NCI-H146 (cell line): ENCODE measurements around the gene SP1.
"Not testable (repeated sequence)": the region's sequence is repeated elsewhere in the genome, so short reads cannot be mapped to it uniquely, and the experiment has no call there.

Experiments
- DNase-seq: peaks from one replicate; lab custom pipeline; 2025; lab: John Stamatoyannopoulos, UW

The SP1 gene

DNA sequence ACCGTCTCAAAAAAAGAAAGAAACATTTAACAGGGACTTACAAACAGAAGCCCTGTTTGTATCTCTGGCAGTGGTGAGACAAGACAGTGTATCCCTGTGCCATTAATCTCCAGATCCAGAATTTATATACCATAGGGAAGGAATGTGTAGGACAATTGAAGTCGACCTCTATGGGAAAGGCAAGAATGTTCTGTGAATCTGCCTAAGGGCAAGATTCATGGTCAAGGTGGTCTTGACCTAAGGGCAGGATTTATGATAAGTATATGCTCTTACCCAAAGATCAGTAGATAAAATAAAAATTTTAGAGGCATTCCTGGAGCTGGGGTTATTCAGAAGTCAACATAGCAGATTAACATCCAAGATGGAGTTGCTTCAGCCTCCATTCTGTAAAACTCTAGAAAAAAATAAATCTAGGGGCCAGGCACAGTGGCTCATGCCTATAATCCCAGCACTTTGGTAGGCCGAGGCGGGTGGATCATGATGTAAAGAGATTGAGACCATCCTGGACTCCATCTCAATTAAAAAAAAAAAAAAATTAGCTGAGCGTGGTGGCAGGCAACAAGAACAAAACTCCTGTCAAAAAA is 21.0 kb upstream of the SP1 start:
- DNase-seq, result no peak

DNA sequence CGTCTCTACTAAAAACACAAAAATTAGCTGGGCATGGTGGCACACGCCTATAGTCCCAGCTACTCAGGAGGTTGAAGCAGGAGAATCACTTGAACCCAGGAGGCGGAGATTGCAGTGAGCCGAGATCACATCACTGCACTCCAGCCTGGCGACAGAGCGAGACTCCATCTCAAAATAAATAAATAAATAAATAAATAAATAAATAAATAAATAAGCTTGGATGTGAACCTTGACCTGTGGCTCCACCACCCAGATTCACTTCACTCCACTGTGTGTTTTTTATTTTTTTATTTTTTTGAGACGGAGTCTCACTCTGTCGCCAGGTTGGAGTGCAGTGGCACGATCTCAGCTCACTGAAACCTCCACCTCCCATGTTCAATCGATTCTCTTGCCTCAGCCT is 18.3 kb upstream of the SP1 start:
- not testable (repeated sequence) for DNase-seq

DNA sequence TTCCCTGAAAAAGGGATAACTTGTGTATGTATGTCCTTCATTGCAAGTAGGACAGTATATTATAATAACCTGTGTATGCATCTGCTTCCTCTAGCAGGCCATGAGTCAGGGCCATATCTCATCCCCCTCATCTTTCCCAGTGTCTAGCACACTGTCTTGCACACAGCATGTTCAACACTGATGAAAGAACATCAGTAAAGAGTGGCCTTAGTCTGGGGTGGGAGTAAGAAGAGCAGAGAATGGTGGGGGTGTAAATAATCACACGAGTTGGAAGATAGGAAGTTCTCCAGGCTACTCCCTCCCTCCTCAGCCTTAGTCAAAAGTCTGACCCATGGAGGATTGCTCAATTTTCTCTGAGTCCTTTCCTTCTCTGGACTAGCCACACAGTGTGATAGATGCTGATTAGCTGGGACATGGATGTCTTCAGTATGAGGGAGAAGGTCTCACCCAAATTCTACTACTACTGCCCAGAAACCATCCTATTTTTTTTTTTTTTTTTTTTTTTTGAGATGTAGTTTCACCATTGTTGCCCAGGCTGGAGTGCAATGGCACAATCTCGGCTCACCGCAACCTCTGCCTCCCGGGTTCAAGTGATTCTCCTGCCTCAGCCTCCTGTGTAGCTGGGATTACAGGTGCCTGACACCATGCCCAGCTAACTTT is 14.6 kb upstream of the SP1 start:
- no peak for DNase-seq

DNA sequence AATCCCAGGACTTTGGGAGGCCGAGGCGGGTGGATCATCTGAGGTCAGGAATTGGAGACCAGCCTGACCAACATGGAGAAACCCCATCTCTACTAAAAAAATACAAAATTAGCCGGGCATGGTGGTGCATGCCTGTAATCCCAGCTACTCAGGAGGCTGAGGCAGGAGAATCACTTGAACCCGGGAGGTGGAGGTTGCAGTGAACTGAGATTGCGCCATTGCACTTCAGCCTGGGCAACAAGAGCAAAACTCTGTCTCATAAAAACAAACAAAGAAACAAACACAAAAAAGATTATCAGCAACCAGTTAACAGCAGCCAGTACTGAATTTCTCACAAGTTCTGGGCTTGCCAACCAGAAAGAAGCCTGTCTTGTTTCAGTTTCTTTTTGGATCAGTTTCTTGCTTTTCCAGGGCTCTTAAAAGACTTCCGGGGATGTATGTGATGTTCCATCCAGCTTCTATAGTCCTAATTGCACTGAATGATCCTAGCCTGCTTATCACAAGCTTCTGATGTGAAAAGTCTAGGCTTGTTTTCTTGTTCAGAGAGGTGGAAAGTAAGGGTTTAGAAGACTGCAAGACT is 6.3 kb upstream of the SP1 start:
- DNase-seq, result not testable (repeated sequence)

DNA sequence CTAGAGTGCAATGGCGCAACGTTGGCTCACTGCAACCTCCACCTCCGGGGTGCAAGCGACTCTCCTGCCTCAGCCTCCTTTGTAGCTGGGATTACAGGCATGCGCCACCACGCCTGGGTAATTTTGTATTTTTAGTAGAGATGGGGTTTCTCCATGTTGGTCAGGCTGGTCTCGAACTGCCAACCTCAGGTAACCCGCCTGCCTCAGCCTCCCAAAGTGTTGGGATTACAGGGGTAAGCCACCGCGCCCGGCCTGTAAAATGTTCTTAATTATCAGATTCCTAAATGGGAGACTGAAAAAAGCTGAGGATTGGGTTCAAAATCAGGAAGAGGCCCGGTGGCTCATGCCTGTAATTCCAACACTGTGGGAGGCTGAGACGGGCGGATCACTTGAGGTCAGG is 5.7 kb upstream of the SP1 start:
- not testable (repeated sequence) for DNase-seq

DNA sequence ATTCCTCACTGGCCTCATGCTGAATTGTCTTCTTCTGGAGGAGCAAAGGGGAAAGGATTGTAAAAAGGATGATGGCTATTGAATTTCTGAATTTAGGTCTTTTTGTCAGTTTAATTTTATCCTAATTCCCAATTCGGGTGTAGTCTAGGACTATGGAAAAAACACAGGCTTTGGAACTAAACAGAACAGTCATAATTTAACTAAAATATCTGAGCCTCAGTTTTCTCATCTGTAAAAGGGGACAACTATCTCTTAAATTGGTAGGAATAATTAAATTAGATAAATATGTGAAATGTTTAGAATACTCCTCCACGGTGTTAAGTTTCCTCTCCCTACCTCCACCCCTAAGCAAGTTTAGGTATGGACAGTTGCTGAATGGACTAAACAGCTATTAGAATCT is 3.2 kb upstream of the SP1 start:
- no peak for DNase-seq

DNA sequence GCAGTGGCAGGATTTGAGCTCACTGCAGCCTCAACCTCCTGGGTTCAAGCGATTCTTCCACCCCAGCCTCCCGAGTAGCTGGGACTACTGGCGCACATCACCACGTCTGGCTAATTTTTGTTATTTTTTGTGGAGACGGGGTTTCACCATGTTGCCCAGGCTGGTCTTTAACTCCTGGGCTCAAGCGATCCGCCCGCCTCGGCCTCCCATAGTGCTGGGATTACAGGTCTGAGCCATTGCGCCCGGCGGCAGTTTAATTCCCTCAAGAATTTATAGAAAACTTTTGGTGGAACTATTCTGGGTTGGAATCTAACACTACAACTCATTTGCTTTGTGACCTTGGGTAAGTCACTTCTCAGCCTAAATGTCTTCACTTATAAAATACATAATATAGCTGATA is 1.8 kb upstream of the SP1 start:
- no peak for DNase-seq

DNA sequence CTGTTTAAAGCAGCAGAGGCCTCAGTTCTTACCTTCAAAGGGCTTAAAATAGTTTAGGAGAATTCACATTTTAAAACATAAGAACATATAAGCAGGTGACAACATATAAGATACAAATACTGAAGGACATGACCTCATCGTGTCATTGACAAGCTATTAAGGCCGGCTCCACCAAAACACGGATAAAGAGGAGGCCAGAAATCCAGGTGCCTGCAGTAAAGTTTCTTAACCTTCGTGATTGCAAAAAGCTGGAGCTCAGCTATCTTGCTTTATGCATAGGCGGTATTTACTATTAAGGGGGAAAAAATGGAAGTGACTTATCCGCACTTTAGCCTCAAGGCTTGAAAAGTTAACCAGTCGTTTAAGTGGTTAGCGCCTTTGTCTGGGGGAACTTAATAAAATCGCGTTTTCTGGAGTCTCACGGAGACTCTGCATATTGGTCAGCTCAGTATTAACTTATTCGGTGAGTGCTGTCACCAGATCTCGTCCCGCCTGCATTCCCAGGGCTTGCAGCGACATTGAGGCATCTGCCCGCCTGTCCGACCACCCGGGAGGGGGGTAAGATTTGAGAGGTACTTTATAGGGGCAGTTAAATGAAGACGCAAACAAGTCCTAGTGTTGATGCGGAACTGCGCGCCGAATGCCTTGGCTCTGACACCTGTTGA is 1.1 kb upstream of the SP1 start:
- peak; percentile 53 for DNase-seq

DNA sequence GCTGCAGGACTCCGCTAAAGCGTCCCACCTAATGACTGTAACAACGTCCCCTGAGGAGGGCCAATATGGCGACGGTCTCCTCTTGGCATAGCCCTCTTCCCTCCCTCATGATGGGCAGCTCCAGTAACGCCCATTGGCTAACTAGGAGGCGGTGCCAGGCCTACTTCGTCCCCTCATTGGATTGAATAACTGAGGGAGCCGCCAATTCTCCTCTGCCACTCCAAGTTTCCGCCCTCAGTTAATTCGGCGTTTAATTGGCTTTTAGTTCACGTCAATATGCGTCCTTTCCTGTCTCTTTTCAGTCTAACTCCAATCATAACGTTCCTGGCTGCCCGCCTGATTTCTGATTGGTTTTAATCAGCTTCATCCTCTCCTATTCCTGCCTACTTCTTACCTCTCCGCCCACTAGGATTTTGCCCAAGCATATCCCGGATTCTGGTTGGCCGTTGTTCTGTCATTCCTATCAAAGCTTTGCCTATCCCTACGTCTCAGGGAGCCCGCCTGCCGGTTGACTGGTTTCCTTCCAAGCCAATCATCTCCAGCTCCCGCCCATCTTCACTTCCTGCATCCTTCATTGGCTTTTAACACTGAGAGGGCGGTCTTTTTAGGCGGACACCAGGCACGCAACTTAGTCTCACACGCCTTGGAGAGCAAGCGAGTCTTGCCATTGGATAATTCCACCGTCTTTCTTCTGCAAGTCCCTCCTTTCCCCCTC is 430 bp upstream of the SP1 start:
- DNase-seq, result peak; percentile 100

DNA sequence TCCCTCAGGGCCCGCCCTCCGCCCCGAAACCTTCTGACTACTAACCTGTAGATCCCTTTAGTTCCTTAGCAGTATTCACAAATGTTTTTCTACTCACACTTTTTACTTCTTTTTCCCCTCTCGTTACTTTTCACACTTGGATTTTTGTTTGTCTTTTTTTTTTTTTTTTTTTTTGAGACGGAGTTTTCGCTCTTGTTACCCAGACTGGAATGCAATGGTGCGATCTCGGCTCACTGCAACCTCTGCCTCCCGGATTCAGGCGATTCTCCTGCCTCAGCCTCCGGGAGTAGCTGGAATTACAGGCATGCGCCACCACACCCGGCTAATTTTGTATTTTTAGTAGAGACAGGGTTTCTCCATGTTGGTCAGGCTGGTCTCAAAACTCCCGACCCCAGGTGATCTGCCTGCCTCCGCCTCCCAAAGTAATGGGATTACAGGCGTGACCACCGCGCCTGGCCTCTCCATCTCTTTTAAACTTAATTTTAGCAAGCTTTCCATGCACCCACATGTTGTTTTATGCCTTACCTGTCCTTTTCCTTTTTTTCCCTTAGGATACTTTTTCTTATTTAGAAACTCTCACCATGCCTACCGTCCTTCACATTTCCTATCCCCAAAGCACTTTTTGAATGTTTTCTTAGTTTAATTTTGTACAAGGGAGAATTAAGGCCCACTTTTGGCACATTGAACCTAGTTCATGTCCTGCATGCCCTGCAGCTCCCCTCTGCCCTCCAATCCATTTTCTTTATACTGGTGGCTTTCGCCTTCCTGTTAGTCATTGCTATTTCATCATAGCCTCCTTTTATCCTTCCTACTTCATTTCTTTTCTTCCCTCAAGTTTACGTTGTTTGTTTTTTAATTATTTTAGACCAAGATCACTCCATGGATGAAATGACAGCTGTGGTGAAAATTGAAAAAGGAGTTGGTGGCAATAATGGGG is 1.1 kb downstream of the SP1 start:
- DNase-seq, result no peak

DNA sequence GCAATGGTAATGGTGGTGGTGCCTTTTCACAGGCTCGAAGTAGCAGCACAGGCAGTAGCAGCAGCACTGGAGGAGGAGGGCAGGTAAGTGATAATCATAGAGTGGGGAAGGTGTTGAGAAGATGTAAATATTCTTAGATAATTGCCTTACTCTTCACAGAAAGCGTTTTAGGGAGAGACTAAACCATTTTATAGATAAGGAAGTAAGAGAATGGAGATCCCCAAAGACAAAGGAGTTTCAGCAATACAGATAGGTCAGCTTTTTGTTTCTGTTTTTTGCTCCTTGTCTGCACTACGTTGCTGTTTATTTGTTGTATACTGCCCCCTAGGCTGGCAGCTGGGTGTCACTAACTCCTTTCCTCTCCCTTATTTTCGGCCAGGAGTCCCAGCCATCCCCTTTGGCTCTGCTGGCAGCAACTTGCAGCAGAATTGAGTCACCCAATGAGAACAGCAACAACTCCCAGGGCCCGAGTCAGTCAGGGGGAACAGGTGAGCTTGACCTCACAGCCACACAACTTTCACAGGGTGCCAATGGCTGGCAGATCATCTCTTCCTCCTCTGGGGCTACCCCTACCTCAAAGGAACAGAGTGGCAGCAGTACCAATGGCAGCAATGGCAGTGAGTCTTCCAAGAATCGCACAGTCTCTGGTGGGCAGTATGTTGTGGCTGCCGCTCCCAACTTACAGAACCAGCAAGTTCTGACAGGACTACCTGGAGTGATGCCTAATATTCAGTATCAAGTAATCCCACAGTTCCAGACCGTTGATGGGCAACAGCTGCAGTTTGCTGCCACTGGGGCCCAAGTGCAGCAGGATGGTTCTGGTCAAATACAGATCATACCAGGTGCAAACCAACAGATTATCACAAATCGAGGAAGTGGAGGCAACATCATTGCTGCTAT is 2.0 kb downstream of the SP1 start:
- DNase-seq, result no peak

DNA sequence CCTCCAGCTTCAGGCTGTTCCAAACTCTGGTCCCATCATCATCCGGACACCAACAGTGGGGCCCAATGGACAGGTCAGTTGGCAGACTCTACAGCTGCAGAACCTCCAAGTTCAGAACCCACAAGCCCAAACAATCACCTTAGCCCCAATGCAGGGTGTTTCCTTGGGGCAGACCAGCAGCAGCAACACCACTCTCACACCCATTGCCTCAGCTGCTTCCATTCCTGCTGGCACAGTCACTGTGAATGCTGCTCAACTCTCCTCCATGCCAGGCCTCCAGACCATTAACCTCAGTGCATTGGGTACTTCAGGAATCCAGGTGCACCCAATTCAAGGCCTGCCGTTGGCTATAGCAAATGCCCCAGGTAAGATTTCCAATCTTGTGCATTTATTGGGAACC is 3.3 kb downstream of the SP1 start:
- no peak for DNase-seq

DNA sequence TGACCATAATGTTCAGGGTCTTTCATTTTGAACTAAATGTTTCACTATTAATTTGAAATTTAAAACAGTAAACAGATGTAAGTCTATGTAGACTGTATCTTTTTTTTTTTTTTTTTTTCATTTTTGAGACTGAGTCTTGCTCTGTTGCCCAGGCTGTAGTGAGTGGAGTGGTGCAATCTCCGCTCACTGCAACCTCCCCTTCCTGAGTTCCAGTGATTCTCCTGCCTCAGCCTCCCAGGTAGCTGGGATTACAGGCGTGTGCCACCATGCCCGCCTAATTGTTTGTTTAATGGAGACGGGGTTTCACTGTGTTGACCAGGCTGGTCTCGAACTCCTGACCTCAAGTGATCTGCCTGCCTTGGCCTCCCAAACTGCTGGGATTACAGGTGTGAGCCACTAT is 6.4 kb downstream of the SP1 start:
- not testable (repeated sequence) for DNase-seq

DNA sequence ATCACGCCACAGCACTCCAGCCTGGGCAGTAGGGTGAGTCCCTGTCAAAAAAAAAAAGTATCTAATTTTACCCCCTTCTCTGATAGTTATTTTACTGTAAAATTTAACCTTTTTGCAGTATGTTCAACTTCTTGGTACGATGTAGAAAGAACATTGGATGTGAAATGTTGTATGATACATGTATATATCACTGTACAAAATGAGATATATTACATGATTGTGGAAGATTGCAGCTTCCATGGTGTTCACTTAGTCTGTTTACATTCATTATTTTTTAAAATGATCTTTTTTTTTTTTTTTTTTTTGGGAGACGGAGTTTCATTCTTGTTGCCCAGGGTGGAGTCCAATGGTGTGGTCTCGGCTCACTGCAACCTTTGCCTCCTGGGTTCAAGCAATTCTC is 9.0 kb downstream of the SP1 start:
- no peak for DNase-seq

DNA sequence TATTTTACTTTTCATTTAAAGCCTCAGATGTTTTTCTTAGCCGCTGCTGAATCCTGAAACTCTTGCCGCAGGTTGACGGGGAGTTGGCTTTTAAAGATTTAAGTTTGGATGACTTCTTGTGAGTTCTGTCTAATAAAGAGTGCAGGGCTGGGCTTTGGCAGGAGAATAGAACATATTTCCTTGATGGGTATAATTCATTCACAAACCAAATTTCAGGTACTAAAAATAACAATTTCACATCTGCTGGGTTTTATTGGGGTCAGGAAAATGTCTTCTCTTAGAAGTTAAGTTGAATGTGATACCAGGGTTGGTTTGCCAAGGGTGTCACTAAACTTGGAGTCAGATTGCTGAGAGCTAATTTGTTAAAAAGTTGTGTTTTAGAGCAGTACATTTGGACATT is 9.7 kb downstream of the SP1 start:
- DNase-seq, result no peak

DNA sequence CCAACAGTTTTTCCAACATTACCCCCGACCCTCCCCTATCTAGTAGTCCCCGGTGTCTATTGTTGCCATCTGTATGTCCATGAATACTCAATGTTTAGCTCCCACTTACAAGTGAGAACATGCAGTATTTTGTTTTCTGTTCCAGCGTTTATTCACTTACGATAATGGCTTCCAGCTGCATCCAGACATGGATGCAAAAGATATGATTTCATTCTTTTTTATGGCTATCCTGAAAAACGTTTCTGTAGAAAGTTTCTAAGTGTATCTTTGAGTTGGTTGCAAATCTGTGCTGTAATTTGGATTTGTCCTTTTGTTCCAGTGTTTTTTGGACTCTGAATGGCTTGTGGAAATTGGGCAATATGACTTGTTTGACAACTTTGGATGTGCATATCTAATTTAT is 11.7 kb downstream of the SP1 start:
- no peak for DNase-seq

DNA sequence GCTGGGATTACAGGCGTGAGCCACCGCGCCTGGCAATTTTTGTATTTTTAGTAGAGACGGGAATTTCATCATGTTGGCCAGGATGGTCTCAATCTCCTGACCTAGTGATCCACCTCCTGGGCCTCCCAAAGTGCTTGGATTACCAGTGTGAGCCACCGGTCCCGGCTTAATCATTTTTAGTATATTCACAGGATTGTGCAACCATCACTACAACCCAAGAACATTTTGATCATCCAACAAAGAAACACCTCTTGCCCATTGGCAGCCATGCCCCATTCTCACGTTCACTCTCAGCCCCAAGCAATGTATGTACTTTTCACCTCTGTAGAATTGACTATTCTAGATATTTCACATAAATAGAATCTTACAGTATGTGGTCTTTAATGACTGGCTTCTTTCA is 19.9 kb downstream of the SP1 start:
- no peak for DNase-seq

DNA sequence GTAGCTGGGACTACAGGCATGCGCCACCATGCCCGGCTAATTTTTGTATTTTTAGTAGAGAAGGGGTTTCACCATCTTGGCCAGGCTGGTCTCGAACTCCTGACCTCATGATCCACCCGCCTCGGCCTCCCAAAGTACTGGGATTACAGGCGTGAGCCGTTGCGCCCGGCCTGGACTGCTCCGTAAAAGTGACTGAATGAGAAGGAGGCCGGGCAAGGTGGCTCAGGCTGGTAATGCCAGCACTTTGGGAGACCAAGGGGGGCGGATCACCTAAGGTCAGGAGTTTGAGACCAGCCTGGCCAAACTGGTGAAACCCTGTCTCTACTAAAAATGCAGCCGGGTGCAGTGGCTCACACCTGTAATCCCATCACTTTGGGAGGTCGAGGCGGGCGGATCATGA is 22.4 kb downstream of the SP1 start:
- DNase-seq, result not testable (repeated sequence)

DNA sequence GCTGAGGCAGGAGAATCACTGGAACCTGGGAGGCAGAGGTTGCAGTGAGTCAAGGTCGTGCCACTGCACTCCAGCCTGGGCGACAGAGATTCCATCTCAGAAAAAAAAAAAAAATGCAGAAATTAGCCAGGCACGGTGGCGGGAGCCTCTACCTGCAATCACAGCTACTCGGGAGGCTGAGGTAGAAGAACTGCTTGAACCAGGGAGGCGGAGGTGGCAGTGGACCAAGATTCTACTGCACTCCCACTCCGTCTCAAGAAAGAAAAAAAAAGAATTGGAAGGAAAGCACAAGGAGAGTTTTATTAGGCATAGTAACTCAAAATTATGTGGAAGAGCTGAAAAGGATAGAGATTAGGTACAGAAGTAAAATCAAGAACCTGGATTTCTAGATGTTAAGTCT is 22.9 kb downstream of the SP1 start:
- no peak for DNase-seq

DNA sequence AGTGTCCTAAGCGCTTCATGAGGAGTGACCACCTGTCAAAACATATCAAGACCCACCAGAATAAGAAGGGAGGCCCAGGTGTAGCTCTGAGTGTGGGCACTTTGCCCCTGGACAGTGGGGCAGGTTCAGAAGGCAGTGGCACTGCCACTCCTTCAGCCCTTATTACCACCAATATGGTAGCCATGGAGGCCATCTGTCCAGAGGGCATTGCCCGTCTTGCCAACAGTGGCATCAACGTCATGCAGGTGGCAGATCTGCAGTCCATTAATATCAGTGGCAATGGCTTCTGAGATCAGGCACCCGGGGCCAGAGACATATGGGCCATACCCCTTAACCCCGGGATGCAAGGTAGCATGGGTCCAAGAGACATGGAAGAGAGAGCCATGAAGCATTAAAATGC is 31.0 kb downstream of the SP1 start:
- no peak for DNase-seq
